Skeletal muscle cell (primary cell): ENCODE data around the gene RITA1.
"Not testable (repeated sequence)": the region's sequence is repeated elsewhere in the genome, so short reads cannot be mapped to it uniquely, and the experiment has no call there.

Source experiments
- DNase-seq: peaks from one replicate; pipeline ENCODE4 v3.0.0-alpha.2; 2010; ENCODE audit warnings: low read depth
- H3K4me3 ChIP-seq: 2 replicates; pipeline ENCODE4 v1.5.1; 2011; ENCODE audit warnings: low read depth, mild to moderate bottlenecking, control low read depth, low read length, moderate library complexity

The RITA1 gene

GRCh38 chr12:113198296-113198695 is 12.8 kb downstream of the RITA1 start:
- DNase-seq = no peak
- H3K4me3 ChIP-seq = no peak overlapping the region

DNA sequence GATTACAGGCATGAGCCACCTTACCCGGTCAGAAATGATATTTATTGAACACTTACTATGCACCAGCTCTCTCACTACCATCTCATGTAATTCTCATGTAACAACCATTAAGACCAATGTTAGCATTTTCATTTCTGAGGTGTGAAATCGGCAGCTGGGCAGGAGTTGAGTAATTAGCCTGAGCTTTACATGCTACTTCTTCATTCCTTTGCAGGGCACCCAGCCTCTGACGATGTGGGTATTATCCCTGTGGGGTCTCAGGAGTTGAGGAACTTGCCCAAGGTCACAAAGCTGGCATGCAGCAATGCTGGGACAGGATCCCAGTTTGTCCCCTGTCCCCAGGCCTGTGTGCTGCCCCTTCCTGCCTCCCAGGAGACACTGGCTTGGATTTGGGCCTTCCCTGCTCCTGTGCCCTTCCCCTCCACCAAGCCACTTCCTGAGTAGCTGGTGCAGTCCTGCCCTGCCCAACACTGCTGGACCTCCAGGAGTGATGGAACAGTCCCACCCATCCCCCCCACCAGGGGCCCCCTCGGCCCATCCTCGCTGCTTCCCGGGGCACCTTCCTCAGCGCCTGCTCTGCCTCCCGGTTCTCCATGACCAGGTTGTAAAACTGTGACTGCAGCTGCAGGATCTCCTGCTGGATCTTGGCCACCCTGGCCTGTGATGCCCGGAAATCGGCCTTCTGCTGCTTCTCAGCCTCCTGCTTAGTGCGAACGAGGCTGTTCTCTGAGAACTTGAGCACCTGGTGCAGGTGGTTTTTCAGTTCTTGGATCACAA is 14.7 kb downstream of the RITA1 start:
- DNase-seq = no peak
- H3K4me3 ChIP-seq = no peak overlapping the region

- DNase-seq = no peak
Observed at GRCh38 chr12:113201187-113202177, 16.0 kb downstream of the RITA1 start.

GRCh38 chr12:113202300-113203075 is 17.0 kb downstream of the RITA1 start:
- no peak overlapping the region for H3K4me3 ChIP-seq
- DNase-seq = no peak

More at GRCh38 chr12:113201187-113202177, 16.0 kb downstream of the RITA1 start:
- no peak overlapping the region for H3K4me3 ChIP-seq

GRCh38 chr12:113203852-113204760 is 18.6 kb downstream of the RITA1 start:
- H3K4me3 ChIP-seq = no peak overlapping the region
- no peak for DNase-seq

- DNase-seq = no peak
- no peak overlapping the region for H3K4me3 ChIP-seq
Observed at GRCh38 chr12:113204804-113205203, 19.3 kb downstream of the RITA1 start.

- not testable (repeated sequence) for H3K4me3 ChIP-seq, DNase-seq
Observed at GRCh38 chr12:113206802-113207201, 21.3 kb downstream of the RITA1 start.

DNA sequence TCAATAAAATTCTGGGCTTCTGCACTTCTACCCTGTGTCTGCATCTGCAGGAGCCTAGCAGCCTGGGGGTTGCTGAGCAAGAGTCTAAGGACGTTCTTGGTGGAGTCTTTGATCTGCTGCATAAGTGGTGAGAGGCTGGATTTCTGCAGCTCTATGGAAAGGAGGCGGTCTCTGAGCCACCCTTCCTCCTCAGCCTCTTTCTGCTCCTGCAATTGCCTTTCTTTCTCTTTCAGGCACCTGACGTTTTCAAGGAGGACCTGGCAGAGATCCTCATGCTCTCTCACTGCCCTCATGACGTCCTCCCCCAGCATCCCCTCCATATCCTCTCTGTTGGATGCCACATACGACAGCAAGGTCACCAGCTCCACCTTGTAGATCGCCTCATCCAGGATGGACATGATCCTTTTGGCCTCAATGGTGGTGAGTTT is 22.1 kb downstream of the RITA1 start:
- no peak overlapping the region for H3K4me3 ChIP-seq
- DNase-seq = no peak

DNA sequence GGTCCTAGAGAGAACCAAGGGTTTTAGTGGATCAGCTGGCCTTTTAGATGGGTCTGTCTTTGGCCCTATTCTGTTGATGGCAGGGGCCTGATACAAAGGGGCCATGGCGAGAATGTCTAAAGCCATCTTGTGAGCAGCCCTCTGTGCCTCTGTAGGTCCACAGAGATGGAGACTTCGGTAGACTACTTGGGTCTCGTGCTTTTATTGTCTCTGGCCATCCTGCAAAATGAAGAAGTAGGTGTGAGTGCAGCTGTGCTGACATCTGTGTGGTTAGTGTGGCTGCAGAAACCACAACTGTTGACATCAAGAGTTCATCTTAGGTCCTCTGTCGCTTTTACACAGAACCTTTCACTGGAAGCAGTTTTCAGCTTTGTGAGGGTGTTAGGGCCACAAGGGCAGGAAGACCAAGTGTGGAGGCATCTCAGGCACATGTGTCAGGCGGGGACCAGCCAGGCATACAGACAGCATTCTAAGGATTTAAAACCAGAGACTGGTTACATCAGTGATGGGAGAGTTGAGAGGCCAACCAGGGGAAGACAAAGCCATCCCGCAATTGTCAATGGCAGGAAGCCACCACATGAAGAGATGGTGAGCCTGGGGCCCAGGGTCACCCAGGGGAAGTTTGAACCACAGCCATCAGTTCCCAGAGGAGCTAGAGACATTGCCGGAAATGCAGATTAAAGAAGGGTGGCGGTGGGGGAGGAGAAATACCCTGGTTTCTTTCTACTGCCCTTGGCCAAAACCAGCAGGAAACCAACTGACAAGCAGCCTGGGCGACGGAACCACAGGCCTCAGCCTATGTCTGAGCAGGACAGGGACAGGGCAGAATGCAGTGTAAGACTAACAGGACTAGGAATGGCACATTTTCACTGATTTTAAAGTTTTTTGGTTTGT is 22.8 kb downstream of the RITA1 start:
- no peak overlapping the region for H3K4me3 ChIP-seq
- DNase-seq = peak; percentile 49

DNA sequence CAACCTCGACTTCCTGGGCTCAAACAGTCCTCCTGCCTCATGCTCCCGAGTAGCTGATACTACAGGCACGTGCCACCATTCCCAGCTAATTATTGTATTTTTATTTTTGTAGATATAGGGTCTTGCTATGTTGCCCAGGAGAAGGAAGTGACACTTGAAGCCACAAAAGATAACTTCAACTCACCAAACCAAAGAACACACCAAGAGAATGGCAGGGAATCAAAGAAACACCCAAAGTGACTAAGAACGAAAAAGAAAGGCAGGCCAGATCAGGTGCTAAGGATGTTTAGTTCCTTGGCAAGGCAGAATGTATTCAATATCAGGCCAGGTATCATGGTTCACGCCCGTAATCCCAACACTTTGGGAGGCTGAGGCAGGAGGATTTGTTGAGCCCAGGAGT is 25.6 kb downstream of the RITA1 start:
- DNase-seq = no peak
- no peak overlapping the region for H3K4me3 ChIP-seq

- H3K4me3 ChIP-seq = no peak overlapping the region
- DNase-seq = peak; percentile 97
Observed at GRCh38 chr12:113214895-113215400, 29.4 kb downstream of the RITA1 start.

GRCh38 chr12:113216027-113216426 is 30.5 kb downstream of the RITA1 start:
- DNase-seq = no peak
- H3K4me3 ChIP-seq = no peak overlapping the region

- DNase-seq = no peak
- peak overlapping the region; percentile 63 for H3K4me3 ChIP-seq
Observed at GRCh38 chr12:113220593-113221180, 35.2 kb downstream of the RITA1 start.

DNA sequence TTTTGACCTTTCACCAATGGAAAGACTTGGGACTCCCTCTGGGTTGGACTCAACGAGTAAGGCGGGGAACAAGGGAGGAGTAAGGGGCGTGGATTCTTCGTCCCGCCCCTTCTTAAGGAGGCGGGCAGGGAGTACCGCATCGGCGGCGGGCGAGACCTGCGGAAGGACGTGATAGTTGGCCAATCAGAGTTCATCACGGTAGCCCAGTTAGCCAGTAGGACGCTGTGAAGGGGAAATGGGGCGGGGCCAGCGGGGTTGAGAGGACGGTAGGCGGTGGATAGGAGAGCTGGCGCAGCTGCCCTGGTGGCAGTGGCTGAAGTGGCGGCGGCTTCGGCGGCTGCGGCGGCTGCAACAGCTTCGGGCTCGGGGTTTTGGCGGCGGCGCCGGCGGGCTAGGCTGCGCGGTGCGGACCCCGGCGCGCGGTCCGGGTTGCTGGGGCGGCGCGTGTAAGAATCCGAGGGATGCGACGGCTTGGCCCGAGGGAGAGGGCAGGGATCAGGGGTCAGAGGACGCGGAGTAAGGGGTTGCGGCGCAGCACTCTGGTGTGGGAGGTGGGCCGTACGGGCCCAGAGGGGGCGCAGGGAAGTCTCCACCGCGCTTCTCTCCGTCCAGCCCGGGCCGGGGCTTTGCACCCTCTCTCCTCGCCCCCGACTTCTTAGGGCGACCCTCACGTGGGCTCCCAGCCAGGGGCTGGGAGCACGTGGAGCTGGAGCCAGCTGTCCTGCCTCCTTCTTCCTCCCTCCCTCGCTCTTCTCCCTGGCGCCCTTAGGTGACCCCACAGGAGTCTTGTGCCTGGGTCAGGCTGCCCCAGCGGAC is 35.9 kb downstream of the RITA1 start, which contains the start of gene TPCN1:
TPCN1 (plus strand) TSS at position 284 of the 816 bp plus-strand sequence. CDS start 5,389 bp downstream, outside the sequence.
- peak within 1 kb of the TSS; percentile 86 for H3K4me3 ChIP-seq
- peak; percentile 100 for DNase-seq

GRCh38 chr12:113221997-113222729 is 36.6 kb downstream of the RITA1 start:
- peak overlapping the region; percentile 86 for H3K4me3 ChIP-seq
- no peak for DNase-seq
